ENCODE results near the gene RRAGD.

The RRAGD gene

DNA sequence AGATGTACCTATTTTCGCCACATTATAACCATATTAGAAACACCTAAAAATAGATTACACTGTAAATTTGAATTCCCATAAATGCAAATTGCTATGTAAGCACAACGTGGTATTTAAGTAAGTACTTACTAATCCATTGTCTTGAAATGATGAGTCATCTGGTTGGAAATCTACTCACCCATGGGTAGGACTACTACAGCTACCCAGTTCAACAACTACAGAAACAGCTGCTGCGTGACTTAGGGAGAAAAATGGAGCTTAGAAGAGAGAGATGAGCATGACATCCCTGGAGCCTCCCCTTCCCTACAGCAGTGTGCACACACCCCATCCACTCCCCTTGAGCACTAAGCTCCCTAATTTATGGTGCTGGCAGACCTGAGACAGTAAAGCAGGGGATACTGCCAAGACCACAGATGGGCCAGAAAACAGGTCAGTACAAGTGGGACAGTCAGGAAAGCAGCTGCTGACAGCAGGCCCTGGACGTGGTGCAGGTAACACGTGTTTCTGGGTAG, 26.9 kb downstream of the RRAGD start:
- DNase-seq (ENCODE audit: low spot score in 2 of 2): no peak
- Mint-ChIP-seq H3K27ac (ENCODE audit: low read depth) (no peak overlapping the region), H3K27me3 (peaks cover 12% of the 10 kb centered on the region), H3K4me1 (no peaks in the 10 kb centered on the region), H3K36me3 (ENCODE audit: insufficient read depth) (no peaks in the 10 kb centered on the region), H3K9me3 (no peaks in the 10 kb centered on the region), H3K4me3 (no peak overlapping the region)
- no peak for ATAC-seq (replicated peaks; ENCODE audit: extremely low read depth, poor library complexity, severe bottlenecking)

GRCh38 chr6:89381031-89381430, 31.0 kb downstream of the RRAGD start:
- Mint-ChIP-seq H3K4me3 (no peak overlapping the region), H3K27me3 (no peaks in the 10 kb centered on the region), H3K27ac (ENCODE audit: low read depth) (no peak overlapping the region), H3K9me3 (no peaks in the 10 kb centered on the region), H3K4me1 (peaks cover under 1% of the 10 kb centered on the region), H3K36me3 (ENCODE audit: insufficient read depth) (no peaks in the 10 kb centered on the region)
- ATAC-seq (replicated peaks; ENCODE audit: extremely low read depth, poor library complexity, severe bottlenecking) (no peak), DNase-seq (ENCODE audit: low spot score in 2 of 2) (no peak)

GRCh38 chr6:89379281-89379680, 32.8 kb downstream of the RRAGD start:
- no peaks in the 10 kb centered on the region for H3K9me3 Mint-ChIP-seq
- no peak for DNase-seq (ENCODE audit: low spot score in 2 of 2)
- H3K27ac Mint-ChIP-seq (ENCODE audit: low read depth): no peak overlapping the region
- no peak overlapping the region for H3K4me3 Mint-ChIP-seq
- ATAC-seq (replicated peaks; ENCODE audit: extremely low read depth, poor library complexity, severe bottlenecking): no peak
- no peaks in the 10 kb centered on the region for H3K27me3 Mint-ChIP-seq
- H3K36me3 Mint-ChIP-seq (ENCODE audit: insufficient read depth): peaks cover 2% of the 10 kb centered on the region
- H3K4me1 Mint-ChIP-seq: peaks cover 12% of the 10 kb centered on the region

DNA sequence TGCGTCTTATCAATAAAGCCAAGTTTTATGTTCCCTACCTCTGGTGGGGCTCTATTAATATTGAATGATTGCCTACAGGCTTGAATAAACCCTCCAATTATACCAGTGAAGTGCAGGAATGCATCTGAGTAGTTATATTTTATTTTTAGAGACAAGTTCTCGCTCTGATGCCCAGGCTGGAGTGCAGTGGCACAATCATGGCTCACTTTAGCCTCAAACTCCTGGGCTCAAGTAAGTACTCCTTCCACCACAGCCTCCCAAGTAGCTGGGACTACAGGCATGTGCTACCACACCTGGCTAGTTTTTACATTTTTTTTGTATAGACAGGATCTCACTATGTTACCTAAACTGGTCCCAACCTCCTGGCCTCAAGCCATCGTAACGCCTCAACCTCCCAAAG, 33.4 kb downstream of the RRAGD start:
- Mint-ChIP-seq H3K27me3 (no peaks in the 10 kb centered on the region), H3K4me1 (peaks cover 12% of the 10 kb centered on the region), H3K4me3 (no peak overlapping the region), H3K36me3 (ENCODE audit: insufficient read depth) (peaks cover 2% of the 10 kb centered on the region), H3K27ac (ENCODE audit: low read depth) (no peak overlapping the region), H3K9me3 (no peaks in the 10 kb centered on the region)
- DNase-seq (ENCODE audit: low spot score in 2 of 2) (no peak), ATAC-seq (replicated peaks; ENCODE audit: extremely low read depth, poor library complexity, severe bottlenecking) (no peak)

GRCh38 chr6:89375427-89376267, 36.4 kb downstream of the RRAGD start:
- peaks cover 18% of the 10 kb centered on the region for H3K4me1 Mint-ChIP-seq
- no peaks in the 10 kb centered on the region for H3K27me3 Mint-ChIP-seq
- H3K9me3 Mint-ChIP-seq: no peaks in the 10 kb centered on the region
- H3K4me3 Mint-ChIP-seq: no peak overlapping the region
- H3K27ac Mint-ChIP-seq (ENCODE audit: low read depth): peak overlapping the region; percentile 25
- ATAC-seq (replicated peaks; ENCODE audit: extremely low read depth, poor library complexity, severe bottlenecking) (peak; percentile 98), DNase-seq (ENCODE audit: low spot score in 2 of 2) (peak; percentile 63 to 81)
- peaks cover 2% of the 10 kb centered on the region for H3K36me3 Mint-ChIP-seq (ENCODE audit: insufficient read depth)

- no peak for ATAC-seq (replicated peaks; ENCODE audit: extremely low read depth, poor library complexity, severe bottlenecking)
- Mint-ChIP-seq H3K9me3 (no peaks in the 10 kb centered on the region), H3K36me3 (ENCODE audit: insufficient read depth) (peaks cover 2% of the 10 kb centered on the region), H3K27me3 (no peaks in the 10 kb centered on the region), H3K27ac (ENCODE audit: low read depth) (no peak overlapping the region), H3K4me3 (no peak overlapping the region), H3K4me1 (peaks cover 18% of the 10 kb centered on the region)
- DNase-seq (ENCODE audit: low spot score in 2 of 2): no peak
These were observed 39.6 kb downstream of the RRAGD start for GRCh38 chr6:89372506-89372901.

DNA sequence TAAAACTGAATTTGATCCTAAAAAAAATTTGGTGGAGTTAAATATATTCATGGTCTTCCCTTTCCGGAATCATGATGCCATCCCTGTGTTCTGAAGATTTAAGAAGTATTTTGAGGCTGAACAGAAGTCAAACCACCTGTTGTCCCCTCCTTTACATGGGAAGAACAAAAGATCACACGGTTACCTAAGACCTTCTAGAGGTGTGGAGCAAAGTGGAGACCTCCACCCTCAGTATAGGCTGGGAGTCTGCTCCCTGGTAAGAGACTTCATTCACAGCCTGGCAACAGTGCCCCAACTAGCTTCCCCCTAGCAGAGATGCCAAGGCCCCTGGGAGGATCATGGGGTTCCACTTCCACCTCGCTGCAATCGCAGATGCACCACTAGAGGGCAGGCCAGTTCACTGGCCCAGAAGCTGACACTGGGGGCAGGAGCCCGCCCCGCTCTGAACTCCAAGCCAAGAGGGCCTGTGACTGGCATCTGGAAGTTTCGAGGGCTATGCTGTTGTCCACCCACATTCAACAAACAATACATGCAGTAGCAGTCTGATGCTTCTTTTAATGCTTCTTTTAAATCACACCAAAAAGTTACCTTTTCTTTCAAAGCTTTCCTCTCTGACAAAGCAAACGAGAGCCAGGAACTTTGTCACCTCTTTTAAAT, 40.1 kb downstream of the RRAGD start:
- ATAC-seq (replicated peaks; ENCODE audit: extremely low read depth, poor library complexity, severe bottlenecking) (peak; percentile 54), DNase-seq (ENCODE audit: low spot score in 2 of 2) (peak; percentile 68 to 74)
- Mint-ChIP-seq H3K4me1 (peaks cover 18% of the 10 kb centered on the region), H3K9me3 (no peaks in the 10 kb centered on the region), H3K27me3 (no peaks in the 10 kb centered on the region), H3K36me3 (ENCODE audit: insufficient read depth) (peaks cover 2% of the 10 kb centered on the region), H3K27ac (ENCODE audit: low read depth) (no peak overlapping the region), H3K4me3 (no peak overlapping the region)

GRCh38 chr6:89368999-89369398, 43.1 kb downstream of the RRAGD start:
- DNase-seq (ENCODE audit: low spot score in 2 of 2): no peak
- no peak for ATAC-seq (replicated peaks; ENCODE audit: extremely low read depth, poor library complexity, severe bottlenecking)
- Mint-ChIP-seq H3K27me3 (no peaks in the 10 kb centered on the region), H3K27ac (ENCODE audit: low read depth) (no peak overlapping the region), H3K4me1 (peaks cover 6% of the 10 kb centered on the region), H3K9me3 (no peaks in the 10 kb centered on the region), H3K36me3 (ENCODE audit: insufficient read depth) (no peaks in the 10 kb centered on the region), H3K4me3 (no peak overlapping the region)

GRCh38 chr6:89368107-89368506, 44.0 kb downstream of the RRAGD start:
- no peak overlapping the region for H3K4me3 Mint-ChIP-seq
- H3K27ac Mint-ChIP-seq (ENCODE audit: low read depth): no peak overlapping the region
- no peaks in the 10 kb centered on the region for H3K9me3 Mint-ChIP-seq
- DNase-seq (ENCODE audit: low spot score in 2 of 2) (peak in 1 of 2 donors; percentile 31), ATAC-seq (replicated peaks; ENCODE audit: extremely low read depth, poor library complexity, severe bottlenecking) (no peak)
- H3K36me3 Mint-ChIP-seq (ENCODE audit: insufficient read depth): no peaks in the 10 kb centered on the region
- H3K27me3 Mint-ChIP-seq: no peaks in the 10 kb centered on the region
- peaks cover 6% of the 10 kb centered on the region for H3K4me1 Mint-ChIP-seq

DNA sequence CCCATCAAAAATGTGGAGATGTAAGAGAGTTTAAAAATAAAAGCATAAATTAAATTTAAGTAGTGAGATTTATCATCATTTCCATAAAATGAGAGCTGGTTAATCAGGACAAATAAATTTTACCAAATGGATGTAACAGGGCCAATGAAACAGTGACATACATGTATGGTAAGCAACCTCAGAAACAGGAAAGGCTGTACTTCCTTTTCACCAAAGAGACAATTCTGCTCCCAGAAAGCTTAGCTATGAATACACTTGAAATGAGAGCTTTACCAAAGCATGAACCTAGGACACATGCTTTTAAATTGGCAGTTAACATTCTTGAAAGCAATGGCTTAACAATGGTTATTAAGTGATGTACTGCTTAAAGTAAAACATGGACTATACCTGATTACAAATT, 47.5 kb downstream of the RRAGD start:
- no peaks in the 10 kb centered on the region for H3K9me3 Mint-ChIP-seq
- DNase-seq (ENCODE audit: low spot score in 2 of 2): no peak
- no peaks in the 10 kb centered on the region for H3K27me3 Mint-ChIP-seq
- H3K4me1 Mint-ChIP-seq: peaks cover 7% of the 10 kb centered on the region
- no peak overlapping the region for H3K27ac Mint-ChIP-seq (ENCODE audit: low read depth)
- H3K36me3 Mint-ChIP-seq (ENCODE audit: insufficient read depth): peaks cover 1% of the 10 kb centered on the region
- H3K4me3 Mint-ChIP-seq: no peak overlapping the region
- no peak for ATAC-seq (replicated peaks; ENCODE audit: extremely low read depth, poor library complexity, severe bottlenecking)

DNA sequence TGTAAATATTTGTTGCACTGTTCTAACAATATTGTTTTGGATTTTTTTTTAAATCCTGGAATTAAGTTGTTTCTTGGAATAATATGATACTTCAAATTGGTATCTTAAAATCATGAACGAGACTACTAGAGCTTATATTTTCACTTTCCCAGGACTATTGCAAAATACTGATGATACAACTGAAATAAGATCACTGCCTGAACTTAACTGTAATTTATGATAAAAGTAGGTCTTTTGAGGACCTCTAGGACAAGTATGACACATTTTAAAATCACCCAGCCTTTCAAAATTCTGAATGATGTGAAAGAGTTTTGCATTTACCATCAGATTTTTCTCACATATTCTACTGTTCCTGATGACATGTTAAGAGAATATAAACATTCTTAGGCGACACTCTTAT, 50.9 kb downstream of the RRAGD start:
- H3K4me3 Mint-ChIP-seq: no peak overlapping the region
- ATAC-seq (replicated peaks; ENCODE audit: extremely low read depth, poor library complexity, severe bottlenecking) (no peak), DNase-seq (ENCODE audit: low spot score in 2 of 2) (no peak)
- H3K4me1 Mint-ChIP-seq: peaks cover 15% of the 10 kb centered on the region
- no peak overlapping the region for H3K27ac Mint-ChIP-seq (ENCODE audit: low read depth)
- no peaks in the 10 kb centered on the region for H3K9me3 Mint-ChIP-seq
- peaks cover 4% of the 10 kb centered on the region for H3K36me3 Mint-ChIP-seq (ENCODE audit: insufficient read depth)
- no peaks in the 10 kb centered on the region for H3K27me3 Mint-ChIP-seq

- ATAC-seq (replicated peaks; ENCODE audit: extremely low read depth, poor library complexity, severe bottlenecking) (peak; percentile 73), DNase-seq (ENCODE audit: low spot score in 2 of 2) (no peak)
- Mint-ChIP-seq H3K4me1 (peaks cover 15% of the 10 kb centered on the region), H3K27ac (ENCODE audit: low read depth) (no peak overlapping the region), H3K9me3 (no peaks in the 10 kb centered on the region), H3K27me3 (no peaks in the 10 kb centered on the region), H3K36me3 (ENCODE audit: insufficient read depth) (peaks cover 4% of the 10 kb centered on the region), H3K4me3 (no peak overlapping the region)
These were observed 51.6 kb downstream of the RRAGD start for GRCh38 chr6:89360415-89360999.

DNA sequence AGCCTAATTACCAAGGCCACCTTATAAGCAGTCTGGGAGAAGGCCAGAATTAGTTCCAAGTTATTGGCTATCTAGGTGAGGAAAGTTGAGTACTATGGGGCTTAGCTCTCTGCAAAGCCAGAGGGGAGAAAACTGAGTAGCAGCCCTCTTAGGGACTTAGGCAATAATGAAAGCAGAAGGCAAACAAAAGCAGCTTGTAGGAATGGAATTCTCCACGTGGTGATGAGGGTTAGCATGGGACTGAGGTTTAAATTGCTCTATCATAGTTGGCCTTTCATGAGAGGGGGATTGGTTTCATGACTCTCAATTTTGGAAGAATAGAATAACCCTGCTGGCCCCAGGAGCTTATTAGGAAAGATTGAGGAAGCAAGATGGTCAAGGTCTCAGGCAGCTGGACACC, 52.5 kb downstream of the RRAGD start:
- no peaks in the 10 kb centered on the region for H3K27me3 Mint-ChIP-seq
- no peaks in the 10 kb centered on the region for H3K9me3 Mint-ChIP-seq
- H3K27ac Mint-ChIP-seq (ENCODE audit: low read depth): no peak overlapping the region
- DNase-seq (ENCODE audit: low spot score in 2 of 2): no peak
- no peak for ATAC-seq (replicated peaks; ENCODE audit: extremely low read depth, poor library complexity, severe bottlenecking)
- H3K4me1 Mint-ChIP-seq: peaks cover 15% of the 10 kb centered on the region
- H3K4me3 Mint-ChIP-seq: no peak overlapping the region
- H3K36me3 Mint-ChIP-seq (ENCODE audit: insufficient read depth): peaks cover 4% of the 10 kb centered on the region
